ENCODE data around the gene OVAAL.

OVAAL gene

DNA sequence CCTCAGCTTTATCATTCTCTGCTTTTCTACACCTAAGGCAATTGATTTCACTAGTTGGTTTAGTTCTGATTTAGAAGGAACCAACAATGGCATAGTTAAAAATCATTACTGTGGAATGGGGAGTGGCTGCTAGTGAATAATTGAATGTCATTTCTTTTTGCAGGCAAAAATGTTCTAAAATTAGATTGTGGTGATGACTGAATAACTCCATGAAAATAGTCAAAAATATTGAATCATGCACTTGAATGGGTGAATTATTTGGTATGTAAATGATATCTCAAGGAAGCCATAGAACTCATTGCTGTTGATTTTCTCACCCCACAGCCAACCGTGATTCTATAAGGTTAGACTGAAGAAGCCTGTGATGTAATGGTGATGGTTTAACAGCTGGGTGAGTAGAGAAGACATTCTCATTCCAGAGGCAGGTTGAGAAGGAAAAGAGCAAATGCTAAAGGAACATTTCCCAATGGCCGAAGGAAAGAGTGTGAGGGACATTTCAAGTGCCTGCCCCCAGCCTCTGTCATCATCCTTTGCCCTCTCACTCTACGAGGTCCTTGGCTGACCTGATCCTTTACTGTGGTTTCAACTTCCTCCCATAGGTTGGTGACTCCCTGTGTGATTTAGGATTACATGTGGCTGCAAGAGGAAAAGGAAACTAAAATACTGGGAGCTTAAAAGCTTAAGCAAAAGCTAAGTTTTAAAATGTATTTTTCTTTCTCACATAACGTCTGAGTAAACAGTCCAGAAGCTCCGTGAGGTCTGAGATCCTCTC, 12.5 kb downstream of the OVAAL start:
- no peak for DNase-seq
- no peak for TF ChIP-seq GATA1 (IDR thresholded peaks at IDR 0.05; ENCODE audit: low read depth, low read length)
- TF ChIP-seq POLR2A (IDR thresholded peaks at IDR 0.05; ENCODE audit: low read length), result no peak

DNA sequence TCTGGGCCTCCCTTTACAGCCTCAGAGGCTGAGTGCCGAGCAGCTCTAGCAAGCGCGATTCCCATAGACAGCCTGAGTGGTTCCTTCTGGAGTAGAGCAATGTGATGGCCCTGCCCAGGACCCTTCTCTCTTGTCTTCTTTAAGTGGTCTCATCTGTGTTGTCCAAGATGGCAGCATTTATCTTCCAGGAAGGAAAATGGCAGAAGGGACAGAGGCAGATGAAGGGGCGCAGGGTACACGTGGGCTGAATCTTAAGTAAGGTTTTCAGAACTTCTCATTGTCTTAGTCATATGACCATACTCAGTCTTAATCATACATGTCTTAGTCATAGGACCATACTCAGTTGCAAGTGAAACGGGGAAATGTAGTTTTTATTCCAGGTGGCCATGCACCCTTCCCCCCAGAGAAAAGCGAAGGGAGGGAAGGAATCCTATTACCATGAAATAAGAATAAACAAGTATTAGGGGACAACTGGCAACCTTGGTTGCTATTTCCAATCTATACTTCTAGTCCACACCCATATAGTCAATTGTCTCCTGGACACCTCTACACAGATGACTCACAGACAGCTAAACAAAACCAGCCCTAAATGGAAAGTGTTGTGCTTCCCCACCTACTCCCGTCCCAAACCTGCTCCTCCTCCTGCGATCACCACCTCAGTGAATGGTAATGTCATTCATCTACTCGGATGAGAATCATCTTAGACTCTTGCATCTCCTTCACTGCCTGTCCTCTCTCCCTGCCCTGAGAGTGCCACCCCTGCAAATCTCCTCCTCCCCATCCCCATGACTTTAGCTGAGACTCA, 13.3 kb downstream of the OVAAL start:
- no peak for DNase-seq
- no peak for TF ChIP-seq GATA1 (IDR thresholded peaks at IDR 0.05; ENCODE audit: low read depth, low read length)

DNA sequence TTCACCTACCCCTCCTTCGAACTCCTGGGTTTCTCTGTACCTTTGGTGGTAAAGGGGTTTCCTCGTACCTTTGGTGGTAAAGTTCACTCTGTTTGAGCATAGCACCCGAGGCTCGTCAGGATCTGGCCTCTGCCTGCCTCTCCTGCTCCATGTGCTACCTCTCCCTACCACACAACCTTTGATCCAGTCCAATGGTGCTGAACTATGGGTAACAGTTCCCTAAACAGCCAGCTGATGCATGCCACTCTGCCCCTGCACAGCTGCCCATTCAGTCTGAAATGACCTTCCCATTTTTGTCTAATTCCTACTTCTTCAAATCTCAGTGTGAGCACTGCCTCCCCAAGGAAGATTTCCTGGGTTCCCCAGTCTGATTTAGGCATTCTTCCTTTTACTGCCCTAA, 14.0 kb downstream of the OVAAL start:
- TF ChIP-seq GATA1 (IDR thresholded peaks at IDR 0.05; ENCODE audit: low read depth, low read length) (no peak), POLR2A (IDR thresholded peaks at IDR 0.05; ENCODE audit: low read length) (no peak)
- DNase-seq, result no peak

DNA sequence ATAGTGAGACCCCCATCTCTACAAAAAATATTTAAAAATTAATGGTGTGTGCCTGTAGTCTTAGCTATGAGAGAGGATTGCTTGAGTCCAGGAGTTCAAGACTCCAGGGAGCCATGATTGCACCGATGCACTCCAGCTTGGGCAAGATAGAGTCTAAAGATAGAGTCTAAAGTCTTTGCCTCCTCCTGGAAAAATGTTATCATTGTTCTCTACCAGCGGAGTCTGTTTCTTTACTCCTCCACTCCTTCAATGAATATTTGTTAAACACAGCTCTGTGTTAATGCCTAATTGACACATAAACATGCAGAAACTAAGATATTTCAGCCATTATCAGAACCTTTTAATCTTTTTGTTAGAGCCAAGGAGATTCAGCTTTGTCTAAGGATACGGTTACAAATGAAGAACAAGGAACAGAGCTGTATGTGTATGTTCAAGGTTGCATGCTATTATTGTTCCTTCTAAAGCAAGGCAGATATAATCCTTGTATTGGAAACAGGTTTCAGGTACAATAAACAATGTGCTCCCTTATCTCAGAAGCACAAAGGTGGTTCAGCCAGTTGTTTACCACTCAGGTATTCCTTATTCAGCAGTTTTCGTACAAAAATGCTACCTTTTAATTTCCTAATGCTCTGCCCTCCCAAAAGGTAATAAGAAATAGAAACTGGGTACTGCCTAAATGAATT, 15.4 kb downstream of the OVAAL start:
- DNase-seq, result no peak
- TF ChIP-seq GATA1 (IDR thresholded peaks at IDR 0.05; ENCODE audit: low read depth, low read length), result no peak
- no peak for TF ChIP-seq POLR2A (IDR thresholded peaks at IDR 0.05; ENCODE audit: low read length)

GRCh38 chr1:180577361-180577760, 18.6 kb downstream of the OVAAL start:
- TF ChIP-seq GATA1 (IDR thresholded peaks at IDR 0.05; ENCODE audit: low read depth, low read length) (no peak), POLR2A (IDR thresholded peaks at IDR 0.05; ENCODE audit: low read length) (no peak)
- DNase-seq, result no peak

DNA sequence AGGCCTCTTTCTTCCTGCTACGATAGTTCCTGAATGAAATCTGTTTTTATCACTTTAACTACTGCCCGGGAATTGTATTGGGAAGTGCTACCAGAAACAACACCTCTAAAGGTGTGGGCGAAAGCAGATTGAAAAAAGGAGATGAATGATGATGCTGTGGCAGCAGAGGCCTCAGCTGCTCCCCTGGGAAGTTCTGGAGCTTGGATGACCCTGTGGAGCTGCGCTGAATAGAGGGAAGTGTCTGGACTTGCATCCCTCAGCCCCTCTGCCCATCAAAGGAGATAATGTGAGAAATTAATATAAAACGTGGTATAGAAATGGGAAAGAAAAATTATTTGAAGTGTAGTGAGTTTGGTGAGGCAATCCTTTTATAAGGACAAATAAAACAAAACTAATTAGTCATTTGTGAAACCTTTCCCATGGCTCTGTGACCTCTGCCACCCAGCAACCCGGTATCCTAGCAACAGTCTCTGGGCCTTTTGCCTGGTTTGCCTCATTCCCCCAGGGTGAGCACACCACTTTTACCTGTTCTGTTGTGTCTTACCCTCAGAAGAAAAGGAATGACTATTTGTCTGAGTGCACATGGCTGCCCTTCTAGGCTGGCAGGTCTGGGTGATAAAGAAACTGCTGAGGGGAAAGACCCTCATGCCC, 21.3 kb downstream of the OVAAL start:
- no peak for DNase-seq
- no peak for TF ChIP-seq GATA1 (IDR thresholded peaks at IDR 0.05; ENCODE audit: low read depth, low read length)
- no peak for TF ChIP-seq POLR2A (IDR thresholded peaks at IDR 0.05; ENCODE audit: low read length)

GRCh38 chr1:180581635-180582039, 22.9 kb downstream of the OVAAL start:
- DNase-seq, result no peak
- TF ChIP-seq POLR2A (IDR thresholded peaks at IDR 0.05; ENCODE audit: low read length) (no peak), GATA1 (IDR thresholded peaks at IDR 0.05; ENCODE audit: low read depth, low read length) (no peak)

DNA sequence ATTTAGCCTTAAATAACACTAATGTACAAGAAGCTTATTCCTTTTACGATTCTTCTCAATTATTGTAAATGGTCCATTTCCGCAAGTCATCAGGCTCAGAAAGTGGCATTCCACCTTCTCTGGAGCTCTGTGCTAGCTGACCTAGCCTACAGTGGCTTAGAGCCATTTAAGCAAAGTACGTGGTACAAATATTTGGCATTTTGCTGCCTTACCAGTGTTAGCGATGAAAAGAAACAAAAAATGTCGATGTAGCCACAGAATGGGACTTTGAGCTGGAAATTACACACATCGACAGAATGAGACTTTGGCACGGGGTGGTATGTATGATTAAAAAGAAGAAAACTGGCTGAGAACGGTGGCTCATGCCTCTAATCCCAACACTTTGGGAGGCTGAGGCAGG, 26.1 kb downstream of the OVAAL start:
- TF ChIP-seq GATA1 (IDR thresholded peaks at IDR 0.05; ENCODE audit: low read depth, low read length), result no peak
- no peak for DNase-seq

- no peak for DNase-seq
- TF ChIP-seq POLR2A (IDR thresholded peaks at IDR 0.05; ENCODE audit: low read length), result no peak
- TF ChIP-seq GATA1 (IDR thresholded peaks at IDR 0.05; ENCODE audit: low read depth, low read length), result no peak
Measured at GRCh38 chr1:180585994-180586359, 27.2 kb downstream of the OVAAL start.

- TF ChIP-seq POLR2A (IDR thresholded peaks at IDR 0.05; ENCODE audit: low read length) (no peak), GATA1 (IDR thresholded peaks at IDR 0.05; ENCODE audit: low read depth, low read length) (no peak)
- no peak for DNase-seq
Measured at GRCh38 chr1:180586671-180587155, 27.9 kb downstream of the OVAAL start.

DNA sequence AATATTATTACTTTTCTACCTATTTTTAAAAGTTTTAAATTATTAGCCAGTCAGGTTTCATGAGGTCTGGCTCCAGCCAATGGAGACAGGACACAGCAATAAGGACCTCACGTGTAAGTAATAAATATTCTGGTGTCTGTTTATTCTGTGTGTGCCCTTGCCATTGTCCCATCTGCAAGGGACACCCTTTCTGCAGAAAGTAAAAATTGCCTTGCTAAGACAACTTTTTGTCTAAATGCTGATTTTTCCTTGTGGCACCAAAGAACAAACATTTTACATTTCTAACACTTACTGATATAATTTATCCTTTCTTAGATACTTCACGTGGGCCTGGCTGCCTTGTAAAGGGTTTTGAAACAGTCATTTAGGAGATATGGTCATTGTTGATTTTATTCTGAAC, 29.4 kb downstream of the OVAAL start:
- no peak for DNase-seq
- TF ChIP-seq GATA1 (IDR thresholded peaks at IDR 0.05; ENCODE audit: low read depth, low read length) (no peak), POLR2A (IDR thresholded peaks at IDR 0.05; ENCODE audit: low read length) (no peak)

GRCh38 chr1:180590889-180591288, 32.1 kb downstream of the OVAAL start:
- TF ChIP-seq POLR2A (IDR thresholded peaks at IDR 0.05; ENCODE audit: low read length), result no peak
- TF ChIP-seq GATA1 (IDR thresholded peaks at IDR 0.05; ENCODE audit: low read depth, low read length), result no peak
- DNase-seq, result no peak

GRCh38 chr1:180593382-180593781, 34.6 kb downstream of the OVAAL start:
- TF ChIP-seq POLR2A (IDR thresholded peaks at IDR 0.05; ENCODE audit: low read length), result no peak
- TF ChIP-seq GATA1 (IDR thresholded peaks at IDR 0.05; ENCODE audit: low read depth, low read length), result no peak

GRCh38 chr1:180594723-180595122, 36.0 kb downstream of the OVAAL start:
- no peak for DNase-seq
- TF ChIP-seq GATA1 (IDR thresholded peaks at IDR 0.05; ENCODE audit: low read depth, low read length), result no peak
- TF ChIP-seq POLR2A (IDR thresholded peaks at IDR 0.05; ENCODE audit: low read length), result no peak

More at GRCh38 chr1:180593382-180593781, 34.6 kb downstream of the OVAAL start:
- no peak for DNase-seq

All from erythroblast (primary cell).